Heart left ventricle (tissue), 16 donors: ENCODE data around the gene TMEM147. TPM values are rescaled to one million over a fixed set of nuclear protein-coding genes. Genes with fewer than 3 reads are reported as not detected.
"Not testable (repeated sequence)": the region's sequence is repeated elsewhere in the genome, so short reads cannot be mapped to it uniquely, and the experiment has no call there.

ENCODE experiments used
- ATAC-seq, 4 donors: fragments of 200-7000 bp; cut with Tn5 transposase; one replicate each; pipeline ENCODE4 v1.9.1; 2020 to 2022; ENCODE audit warnings: moderate library complexity in 4 of 4, mild to moderate bottlenecking in 3 of 4, moderate number of reproducible peaks in 1 of 4
- DNase-seq, 5 donors: peaks; one replicate each; pipeline ENCODE4 v3.0.0-alpha.2; 2020
- H3K27ac ChIP-seq, 12 donors: fragments of 200-600 bp; sonication (generic) in 4 of 12; one replicate each; pipeline versions ENCODE4 v1.5.0 to v1.8.0; 2016 to 2022; ENCODE audit warnings: mild to moderate bottlenecking in 2 of 12
- H3K27me3 ChIP-seq, 9 donors: fragments of 200-600 bp; sonication (generic) in 2 of 9; one replicate each; pipeline versions ENCODE4 v1.5.1 to v1.8.0; 2016 to 2022; ENCODE audit warnings: mild to moderate bottlenecking in 3 of 9
- H3K36me3 ChIP-seq, 9 donors: fragments of 200-600 bp; sonication (generic) in 2 of 9; one replicate each; pipeline versions ENCODE4 v1.5.0 to v1.8.0; 2018 to 2022; ENCODE audit warnings: mild to moderate bottlenecking in 2 of 9
- H3K4me1 ChIP-seq, 12 donors: fragments of 200-600 bp; sonication (generic) in 4 of 12; one replicate each; pipeline versions ENCODE4 v1.5.0 to v1.8.0; 2016 to 2022; ENCODE audit warnings: mild to moderate bottlenecking in 3 of 12
- H3K4me3 ChIP-seq, 12 donors: fragments of 200-600 bp; sonication (generic) in 4 of 12; one replicate each; pipeline versions ENCODE4 v1.5.0 to v1.8.0; 2017 to 2022; ENCODE audit warnings: mild to moderate bottlenecking in 9 of 12, moderate library complexity in 4 of 12
- H3K9me3 ChIP-seq, 12 donors: fragments of 200-600 bp; sonication (generic) in 4 of 12; one replicate each; pipeline versions ENCODE4 v1.5.0 to v1.8.0; 2016 to 2022; ENCODE audit warnings: mild to moderate bottlenecking in 1 of 12
- CTCF ChIP-seq, 12 donors: fragments of 200-600 bp; sonication (generic) in 4 of 12; IDR thresholded peaks; one replicate each; pipeline versions ENCODE4 v1.5.0 to v1.8.0; 2018 to 2022; ENCODE audit warnings: antibody characterized with exemption in 12 of 12, mild to moderate bottlenecking in 5 of 12
- POLR2A ChIP-seq, 2 donors: fragments of 450-650 bp; IDR thresholded peaks; one replicate each; pipeline ENCODE4 v1.6.1; 2017; ENCODE audit warnings: antibody characterized with exemption in 2 of 2, mild to moderate bottlenecking in 2 of 2, moderate library complexity in 2 of 2
- WGBS, 4 donors: extraction: QIAGEN DNeasy Blood & Tissue Kit in 2 of 4; methylation state at CpG; one replicate each; pipeline versions ENCODE4 v1.1.5 to v1.1.7; 2013 to 2018; 5-methylcytosine and 5-hydroxymethylcytosine counted together
- intact Hi-C, 10 donors: fragments of 100-400 bp; cut with DNase I; formaldehyde crosslinking; loops; one replicate each; pipeline versions ENCODE4 v1.11.1 to v1.14.2; 2022
- polyA plus RNA-seq, 2 donors: library from polyadenylated mRNA; stranded (reverse); fragments of 200-250 nt; gene quantifications; one replicate each; pipeline ENCODE4 v1.2.3, GENCODE V29; 2013
- total RNA-seq, 9 donors: library from RNA; depleted of rRNA in 2 of 9; stranded (reverse); fragments of >200 nt in 2 of 9; fragmentation: NEBNext Ultra II Directional in 3 of 9; extraction: Animal tissue kit (Norgen Biotek cat#: 25700) in 3 of 9; gene quantifications; one replicate each; pipeline versions ENCODE4 v1.1.0 to v1.2.4, GENCODE V29; 2016 to 2023
- donor health status: ischemic (EF 13 %, LVEDD 7.1; RV severe dilation, severe dysfunction).
- donor health status: healthy with polysubstance abuse.
- donor health status: DM: no; HTN: yes; CAD: no.
- donor health status: DM: no; HTN: no; CAD: no.
- donor health status: ischemic (EF 25% LVEDD 6.9; RV normal size, moderate dysfunction).
- donor health status: ischemic (EF 25% LVEDD 5.7; RV mildly dilated, moderate dysfunction).
- donor health status: healthy.
- donor health status: DM: yes; HTN: yes; CAD: no.
- donor health status: ischemic (EF 35%, LVEDD 5.7; RV mildly dilated, moderate dysfunction).
- donor health status: nonischemic (EF 11% LVEDD 7.7; RV severe dilation, severe dysfunction).
- donor health status: DM: yes; HTN: yes; CAD: no.
- donor health status: PGD.
- donor health status: ischemic (EF 29% LVEDD 5.4; RV normal size, mild dysfunction).
- donor health status: nonischemic (EF 23%, LVEDD 6.1; RV moderate dilation, normal function).

TMEM147 gene
- total and polyA plus RNA-seq, 11 donors, result 68.9 to 191 (median 96.0) TPM

DNA sequence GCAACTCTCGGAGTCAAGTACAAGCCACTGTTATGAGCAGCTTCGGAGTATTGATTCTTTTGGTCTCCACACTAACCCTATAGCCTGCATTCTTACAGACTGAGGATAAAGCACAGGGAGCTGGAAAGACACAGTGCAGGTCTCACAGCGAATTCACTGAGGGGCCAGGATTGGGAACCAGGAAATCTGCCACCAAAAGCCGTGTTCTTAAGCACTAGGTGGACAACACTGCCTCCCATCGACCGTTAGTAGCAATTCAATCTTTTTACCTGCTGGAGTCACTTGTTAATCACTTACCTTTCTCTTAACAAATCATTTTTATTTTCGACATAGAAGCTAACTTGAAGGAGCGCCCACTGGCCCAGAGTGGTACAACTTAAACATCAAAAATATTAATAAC, 46.8 kb downstream of the TMEM147 start:
- ATAC-seq (no peak), DNase-seq (no peak)
- TF ChIP-seq POLR2A (IDR thresholded peaks at IDR 0.05) (no peak), CTCF (IDR thresholded peaks at IDR 0.05) (peak in 11 of 12 donors; percentile 15 to 49 (median 36))
- Histone ChIP-seq H3K27me3 (peaks cover 0 to 26% (median 6%) of the 10 kb centered on the region in 9 donors), H3K9me3 (no peaks in the 10 kb centered on the region), H3K36me3 (no peaks in the 10 kb centered on the region), H3K4me1 (no peaks in the 10 kb centered on the region), H3K4me3 (no peak overlapping the region), H3K27ac (no peak overlapping the region)
- intact Hi-C loops, result loop anchor here in 3 of 10 donors (5.0 to 10.0 kb wide), 3 partner anchors 80 to 240 kb away; partner anchors contain the start of genes DMKN (in 1 of the 3) and FFAR3 (in 1 of the 3)
- WGBS, 4 donors, result 28 to 29% (median 28%) methylated on average over 8 of the region's 8 CpGs

DNA sequence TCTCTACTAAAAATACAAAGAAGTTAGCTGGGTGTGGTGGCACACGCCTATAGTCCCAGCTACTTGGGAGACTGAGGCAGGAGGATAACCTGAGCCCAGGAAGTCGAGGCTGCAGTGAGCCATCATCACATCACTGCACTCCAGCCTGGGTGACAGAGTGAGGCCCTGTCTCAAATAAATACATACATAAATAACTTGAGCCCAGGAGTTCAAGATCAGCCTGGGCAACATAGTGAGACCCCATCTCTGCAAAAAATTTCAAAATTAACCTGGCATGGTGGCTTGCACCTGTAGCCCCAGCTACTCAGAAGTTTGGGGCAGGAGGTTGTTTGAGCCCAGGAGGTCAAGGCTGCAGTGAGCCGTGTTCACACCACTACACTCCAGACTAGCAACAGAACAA, 49.6 kb downstream of the TMEM147 start:
- not testable (repeated sequence) for ATAC-seq, DNase-seq, H3K4me3 ChIP-seq, H3K9me3 ChIP-seq, H3K27ac ChIP-seq, H3K36me3 ChIP-seq, H3K4me1 ChIP-seq
- WGBS, 4 donors, result 69 to 86% (median 78%) methylated on average over 3 of the region's 3 CpGs
- intact Hi-C loops, result loop anchor here in 1 of 10 donors (10.0 kb wide), 1 partner anchor 240 kb away; the partner anchor contains the start of gene FFAR3
- H3K27me3 ChIP-seq, result peaks cover 0 to 26% (median 6%) of the 10 kb centered on the region in 9 donors

GRCh38 chr19:35595928-35596327, 50.5 kb downstream of the TMEM147 start:
- Histone ChIP-seq H3K4me1 (no peaks in the 10 kb centered on the region), H3K27ac (no peak overlapping the region), H3K27me3 (peaks cover 0 to 26% (median 6%) of the 10 kb centered on the region in 9 donors), H3K9me3 (no peaks in the 10 kb centered on the region), H3K4me3 (no peak overlapping the region), H3K36me3 (no peaks in the 10 kb centered on the region)
- intact Hi-C loops, result loop anchor here in 1 of 10 donors (10.0 kb wide), 1 partner anchor 241 kb away; the partner anchor contains the start of gene FFAR3
- ATAC-seq, result no peak
- TF ChIP-seq CTCF (IDR thresholded peaks at IDR 0.05) (no peak), POLR2A (IDR thresholded peaks at IDR 0.05) (no peak)
- 96 to 100% (median 99%) methylated on average over 1 of the region's 1 CpG for WGBS, 4 donors
- DNase-seq, result no peak

DNA sequence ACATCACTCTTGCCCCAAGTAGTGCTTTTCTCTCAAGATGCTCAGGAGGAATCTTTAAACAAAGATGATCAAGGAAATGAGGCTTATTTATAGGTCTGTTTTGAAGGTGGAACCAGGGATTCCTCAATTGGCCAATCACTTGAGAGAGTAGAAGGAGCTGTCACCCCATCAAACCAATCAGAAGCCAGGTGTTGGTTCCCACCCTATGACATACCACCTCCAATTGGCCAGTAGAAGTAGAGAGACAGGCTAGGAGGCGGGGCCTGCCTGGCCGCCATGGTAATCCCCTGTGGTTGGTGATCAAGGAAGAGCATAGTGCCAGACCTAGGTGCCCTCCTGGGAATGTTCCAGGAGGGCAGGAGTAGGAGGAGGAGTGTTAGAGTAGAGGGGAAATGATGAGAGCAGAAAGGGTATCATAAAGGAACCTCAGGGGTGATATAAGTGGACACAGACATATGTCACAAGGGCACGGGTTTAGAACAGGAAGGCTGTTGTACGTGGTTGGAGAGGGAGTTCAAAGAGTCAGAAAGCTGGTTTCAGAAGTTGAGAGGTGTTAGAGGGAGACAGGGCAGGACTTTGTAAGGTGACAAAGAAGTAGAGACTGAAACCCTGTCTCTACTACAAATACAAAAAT, 51.1 kb downstream of the TMEM147 start:
- ATAC-seq, result no peak
- H3K27ac ChIP-seq, result no peak overlapping the region
- no peaks in the 10 kb centered on the region for H3K9me3 ChIP-seq
- no peaks in the 10 kb centered on the region for H3K4me1 ChIP-seq
- H3K36me3 ChIP-seq, result no peaks in the 10 kb centered on the region
- intact Hi-C loops, result loop anchor here in 1 of 10 donors (10.0 kb wide), 1 partner anchor 242 kb away; the partner anchor contains the start of gene FFAR3
- 54 to 71% (median 67%) methylated on average over 4 of the region's 4 CpGs for WGBS, 4 donors
- H3K4me3 ChIP-seq, result no peak overlapping the region
- peaks cover 0 to 26% (median 6%) of the 10 kb centered on the region in 9 donors for H3K27me3 ChIP-seq
- DNase-seq, result no peak
- TF ChIP-seq POLR2A (IDR thresholded peaks at IDR 0.05), result no peak
- TF ChIP-seq CTCF (IDR thresholded peaks at IDR 0.05), result no peak

Other genes with a start within 250 kb of the TMEM147 start
- 1 to 10 TPM in 5 of 9 donors, under 1 TPM in 2, not detected in 2; 0.20 to 3.3 (median 1.2) TPM for gene CD22, start 216.4 kb upstream of the TMEM147 start, total RNA-seq
- under 1 TPM; 0.11 to 0.36 TPM for gene CD22, start 216.4 kb upstream of the TMEM147 start, polyA plus RNA-seq
- not detected for gene FFAR1, start 197.7 kb upstream of the TMEM147 start, total RNA-seq
- gene FFAR1, start 197.7 kb upstream of the TMEM147 start, polyA plus RNA-seq, result not detected
- under 1 TPM in 1 of 9 donors, not detected in 8; 0.96 TPM for gene FFAR3, start 187.2 kb upstream of the TMEM147 start, total RNA-seq
- under 1 TPM; 0.11 to 0.15 TPM for gene FFAR3, start 187.2 kb upstream of the TMEM147 start, polyA plus RNA-seq
- not detected for gene GPR42, start 174.6 kb upstream of the TMEM147 start, total RNA-seq
- gene GPR42, start 174.6 kb upstream of the TMEM147 start, polyA plus RNA-seq, result not detected
- 1 to 10 TPM in 2 of 9 donors, under 1 TPM in 6, not detected in 1; 0.12 to 3.4 (median 0.40) TPM for gene FFAR2, start 97.4 kb upstream of the TMEM147 start, total RNA-seq
- gene FFAR2, start 97.4 kb upstream of the TMEM147 start, polyA plus RNA-seq, result under 1 TPM in 1 of 2 donors, not detected in 1; 0.15 TPM
- not detected for gene KRTDAP, start 55.2 kb upstream of the TMEM147 start, total RNA-seq
- not detected for gene KRTDAP, start 55.2 kb upstream of the TMEM147 start, polyA plus RNA-seq
- gene DMKN, start 32.0 kb upstream of the TMEM147 start, total RNA-seq, result 10 to 100 TPM in 7 of 9 donors, 1 to 10 TPM in 2; 7.8 to 26.9 (median 12.1) TPM
- 10 to 100 TPM; 18.2 to 38.8 TPM for gene DMKN, start 32.0 kb upstream of the TMEM147 start, polyA plus RNA-seq
- gene SBSN, start 17.3 kb upstream of the TMEM147 start, total RNA-seq, result not detected
- not detected for gene SBSN, start 17.3 kb upstream of the TMEM147 start, polyA plus RNA-seq
- gene GAPDHS, start 12.2 kb upstream of the TMEM147 start, total RNA-seq, result not detected
- not detected for gene GAPDHS, start 12.2 kb upstream of the TMEM147 start, polyA plus RNA-seq
- gene ATP4A, start 18.0 kb downstream of the TMEM147 start, total RNA-seq, result not detected
- gene ATP4A, start 18.0 kb downstream of the TMEM147 start, polyA plus RNA-seq, result not detected
- gene PMIS2, start 40.5 kb downstream of the TMEM147 start, total RNA-seq, result not detected
- gene PMIS2, start 40.5 kb downstream of the TMEM147 start, polyA plus RNA-seq, result not detected
- gene HAUS5, start 67.1 kb downstream of the TMEM147 start, total RNA-seq, result 1 to 10 TPM; 1.9 to 9.0 (median 3.9) TPM
- gene HAUS5, start 67.1 kb downstream of the TMEM147 start, polyA plus RNA-seq, result 1 to 10 TPM; 3.8 to 4.9 TPM
- gene RBM42, start 83.4 kb downstream of the TMEM147 start, total RNA-seq, result 10 to 100 TPM; 47.4 to 70.0 (median 57.5) TPM
- 10 to 100 TPM; 63.1 to 89.2 TPM for gene RBM42, start 83.4 kb downstream of the TMEM147 start, polyA plus RNA-seq
- 1 to 10 TPM in 1 of 9 donors, under 1 TPM in 6, not detected in 2; 0.23 to 1.6 (median 0.62) TPM for gene ETV2, start 96.1 kb downstream of the TMEM147 start, total RNA-seq
- 1 to 10 TPM in 1 of 2 donors, under 1 TPM in 1; 0.46 to 1.3 TPM for gene ETV2, start 96.1 kb downstream of the TMEM147 start, polyA plus RNA-seq
- gene COX6B1, start 102.7 kb downstream of the TMEM147 start, total RNA-seq, result 1,000 to 10,000 TPM in 8 of 9 donors, 100 to 1,000 TPM in 1; 944 to 3,219 (median 1,334) TPM
- gene COX6B1, start 102.7 kb downstream of the TMEM147 start, polyA plus RNA-seq, result 1,000 to 10,000 TPM; 1,378 to 4,659 TPM
- gene UPK1A, start 120.9 kb downstream of the TMEM147 start, total RNA-seq, result not detected
- not detected for gene UPK1A, start 120.9 kb downstream of the TMEM147 start, polyA plus RNA-seq
- under 1 TPM in 1 of 9 donors, not detected in 8; 0.24 TPM for gene ZBTB32, start 158.9 kb downstream of the TMEM147 start, total RNA-seq
- not detected for gene ZBTB32, start 158.9 kb downstream of the TMEM147 start, polyA plus RNA-seq
- 10 to 100 TPM; 11.3 to 24.5 (median 15.7) TPM for gene KMT2B, start 172.4 kb downstream of the TMEM147 start, total RNA-seq
- gene KMT2B, start 172.4 kb downstream of the TMEM147 start, polyA plus RNA-seq, result 10 to 100 TPM; 13.9 to 15.8 TPM
- 10 to 100 TPM in 1 of 9 donors, 1 to 10 TPM in 7, under 1 TPM in 1; 0.74 to 25.2 (median 3.6) TPM for gene IGFLR1, start 196.8 kb downstream of the TMEM147 start, total RNA-seq
- 10 to 100 TPM in 1 of 2 donors, 1 to 10 TPM in 1; 3.4 to 10.8 TPM for gene IGFLR1, start 196.8 kb downstream of the TMEM147 start, polyA plus RNA-seq
- 10 to 100 TPM; 14.3 to 32.8 (median 20.9) TPM for gene U2AF1L4, start 199.8 kb downstream of the TMEM147 start, total RNA-seq
- gene U2AF1L4, start 199.8 kb downstream of the TMEM147 start, polyA plus RNA-seq, result 10 to 100 TPM in 1 of 2 donors, 1 to 10 TPM in 1; 7.2 to 27.1 TPM
- 10 to 100 TPM; 25.2 to 69.0 (median 40.9) TPM for gene PSENEN, start 200.0 kb downstream of the TMEM147 start, total RNA-seq
- gene PSENEN, start 200.0 kb downstream of the TMEM147 start, polyA plus RNA-seq, result 10 to 100 TPM; 52.6 to 95.1 TPM
- 10 to 100 TPM in 3 of 9 donors, 1 to 10 TPM in 6; 3.7 to 12.2 (median 7.6) TPM for gene LIN37, start 202.9 kb downstream of the TMEM147 start, total RNA-seq
- 10 to 100 TPM; 20.1 to 23.0 TPM for gene LIN37, start 202.9 kb downstream of the TMEM147 start, polyA plus RNA-seq
- gene HSPB6, start 211.4 kb downstream of the TMEM147 start, total RNA-seq, result 1,000 to 10,000 TPM in 1 of 9 donors, 100 to 1,000 TPM in 8; 226 to 1,012 (median 652) TPM
- gene HSPB6, start 211.4 kb downstream of the TMEM147 start, polyA plus RNA-seq, result 100 to 1,000 TPM; 156 to 457 TPM
- gene PROSER3, start 212.6 kb downstream of the TMEM147 start, total RNA-seq, result 10 to 100 TPM in 4 of 9 donors, 1 to 10 TPM in 5; 1.9 to 19.7 (median 9.7) TPM
- gene PROSER3, start 212.6 kb downstream of the TMEM147 start, polyA plus RNA-seq, result 10 to 100 TPM in 1 of 2 donors, 1 to 10 TPM in 1; 6.0 to 12.8 TPM
- gene ARHGAP33, start 229.9 kb downstream of the TMEM147 start, total RNA-seq, result 1 to 10 TPM in 8 of 9 donors, under 1 TPM in 1; 0.50 to 7.8 (median 5.7) TPM
- gene ARHGAP33, start 229.9 kb downstream of the TMEM147 start, polyA plus RNA-seq, result 1 to 10 TPM; 3.2 to 3.4 TPM